ENCODE results near the gene NRG4. TPM values are rescaled to one million over a fixed set of nuclear protein-coding genes. Genes with fewer than 3 reads are reported as not detected.
"Not testable (repeated sequence)": the region's sequence is repeated elsewhere in the genome, so short reads cannot be mapped to it uniquely, and the experiment has no call there.

NRG4 gene, protein sequence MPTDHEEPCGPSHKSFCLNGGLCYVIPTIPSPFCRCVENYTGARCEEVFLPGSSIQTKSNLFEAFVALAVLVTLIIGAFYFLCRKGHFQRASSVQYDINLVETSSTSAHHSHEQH
- 0.05 TPM in 1 of 2 replicates, not detected in the other for total RNA-seq

DNA sequence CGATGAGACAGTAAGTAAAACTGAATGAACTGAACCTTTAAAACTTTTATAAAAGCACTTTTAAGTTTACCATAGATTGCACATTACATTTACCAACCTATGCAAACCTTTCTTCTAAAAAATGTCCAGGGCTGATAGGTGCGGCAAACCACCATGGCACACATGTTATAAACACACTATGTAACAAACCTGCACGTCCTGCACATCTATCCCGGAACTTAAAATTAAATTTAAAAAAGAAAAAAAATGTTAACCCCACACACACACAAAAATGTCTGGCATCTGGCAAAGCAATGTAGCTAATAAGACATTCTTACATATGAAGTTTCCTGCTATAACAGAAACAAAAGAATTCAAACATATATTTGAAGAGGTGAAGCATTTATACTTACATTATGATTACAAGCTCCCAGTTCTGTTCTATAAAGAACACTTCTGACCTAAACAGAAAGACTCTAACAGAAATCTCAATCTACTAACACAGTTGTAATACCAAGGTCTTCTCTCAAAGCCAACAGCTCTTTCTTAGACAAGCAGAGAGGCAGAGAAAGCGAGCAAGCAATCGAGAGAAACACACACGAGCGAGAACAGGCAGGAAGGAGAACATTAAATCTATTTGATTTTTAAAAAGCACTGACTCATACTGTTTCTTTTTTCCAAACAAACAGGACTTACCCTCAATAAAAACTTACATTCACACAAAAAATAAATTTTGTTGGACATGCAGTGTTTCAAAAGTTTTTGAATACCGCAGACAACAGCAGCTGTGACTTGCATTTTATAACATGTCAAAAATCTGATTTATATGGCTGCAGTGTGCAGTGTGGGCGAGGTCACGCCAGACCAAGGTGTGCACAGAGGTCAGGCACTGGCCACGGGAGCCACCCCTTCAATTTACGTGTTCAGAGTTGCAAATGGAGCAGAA is at the start of gene NRG4:
TSS of gene NRG4 (minus strand) at position 798 of the 925 bp plus-strand sequence. CDS start 1,194 bp downstream, outside the sequence.
- DNase-seq, result no peak

- DNase-seq, result no peak
Measured at GRCh38 chr15:76061700-76062099, 49.5 kb upstream of the NRG4 start.

GRCh38 chr15:76060118-76060989 is 48.1 kb upstream of the NRG4 start:
- DNase-seq, result no peak

- DNase-seq, result peak; percentile 42
Measured at GRCh38 chr15:76059320-76060117, 47.3 kb upstream of the NRG4 start, which contains the start of gene TMEM266. Gene TMEM266, plus strand, starts transcription at chr15:76059985. Its CDS starts 74,279 bp downstream, at chr15:76134264.

- DNase-seq, result peak; percentile 36
Measured at GRCh38 chr15:76058714-76059319, 46.6 kb upstream of the NRG4 start.

DNA sequence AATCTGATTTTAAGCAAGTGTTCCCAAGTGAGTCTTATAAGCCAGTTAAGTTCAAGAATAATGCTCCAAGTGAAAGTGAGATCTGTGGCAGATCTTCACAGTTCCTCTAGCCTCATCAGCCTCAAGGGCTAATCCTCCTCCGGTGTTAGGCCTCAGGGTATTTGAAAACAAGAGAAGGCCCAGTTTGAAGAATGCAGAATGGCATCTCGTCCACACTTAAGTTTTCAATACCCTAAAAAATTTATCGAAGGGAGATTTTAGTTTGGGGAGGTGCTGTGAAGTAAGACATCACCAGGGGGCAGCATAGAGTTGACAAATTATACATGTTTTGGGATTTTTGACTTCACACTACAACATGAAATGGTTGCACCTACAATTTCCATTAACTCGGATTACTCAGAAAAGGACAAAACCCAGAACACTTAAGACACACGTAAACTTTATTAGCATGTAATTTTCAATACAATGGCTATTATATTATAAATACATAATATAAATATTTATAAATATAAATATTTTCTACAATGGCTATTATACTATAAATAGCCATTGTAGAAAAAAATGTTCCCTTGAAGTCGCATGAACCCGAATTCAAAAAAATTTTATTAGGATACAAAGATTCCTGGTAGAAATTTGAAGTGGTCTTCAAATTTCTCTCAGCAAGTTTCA is 45.2 kb upstream of the NRG4 start:
- peak; percentile 67 for DNase-seq

- DNase-seq, result no peak
Measured at GRCh38 chr15:76056931-76057330, 44.7 kb upstream of the NRG4 start.

DNA sequence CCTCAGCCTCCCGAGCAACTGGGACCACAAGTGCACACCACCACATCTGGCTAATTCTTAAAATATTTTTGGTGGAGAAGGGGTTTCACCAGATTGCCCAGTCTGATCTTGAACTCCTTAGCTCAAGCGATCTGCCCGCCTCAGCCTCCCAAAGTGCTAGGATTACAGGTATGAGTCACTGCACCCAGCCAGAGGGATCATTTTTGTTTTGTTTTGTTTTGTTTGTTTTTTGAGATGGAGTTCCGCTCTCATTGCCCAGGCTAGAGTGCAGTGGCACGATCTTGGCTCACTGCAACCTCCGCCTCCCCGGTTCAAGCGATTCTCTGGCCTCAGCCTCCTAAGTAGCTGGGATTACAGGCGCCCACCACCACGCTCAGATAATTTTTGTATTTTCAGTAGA is 42.0 kb upstream of the NRG4 start:
- not testable (repeated sequence) for DNase-seq

GRCh38 chr15:76038512-76038911 is 26.3 kb upstream of the NRG4 start:
- no peak for DNase-seq

- DNase-seq, result no peak
Measured at GRCh38 chr15:76035593-76035992, 23.4 kb upstream of the NRG4 start.

- no peak for DNase-seq
Measured at GRCh38 chr15:76034111-76034510, 21.9 kb upstream of the NRG4 start.

DNA sequence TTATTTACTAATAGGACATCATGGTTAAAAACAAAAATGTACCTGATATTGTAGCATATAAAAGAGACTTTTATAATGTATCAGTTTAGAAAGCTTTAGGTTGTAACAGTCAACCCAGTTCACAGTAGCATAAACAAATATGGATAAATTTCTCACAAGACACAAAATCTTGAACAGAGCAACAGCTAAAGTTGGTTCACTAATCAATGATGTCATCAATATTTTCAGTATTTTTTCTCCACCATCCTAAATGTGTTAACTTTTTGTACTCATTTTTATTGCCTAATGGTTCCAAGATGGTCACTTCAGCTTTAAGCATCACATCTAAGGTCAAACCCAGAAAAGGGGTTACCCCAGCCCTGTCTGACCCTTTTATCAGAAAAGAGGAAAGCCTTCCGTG is 21.2 kb upstream of the NRG4 start:
- no peak for DNase-seq

DNA sequence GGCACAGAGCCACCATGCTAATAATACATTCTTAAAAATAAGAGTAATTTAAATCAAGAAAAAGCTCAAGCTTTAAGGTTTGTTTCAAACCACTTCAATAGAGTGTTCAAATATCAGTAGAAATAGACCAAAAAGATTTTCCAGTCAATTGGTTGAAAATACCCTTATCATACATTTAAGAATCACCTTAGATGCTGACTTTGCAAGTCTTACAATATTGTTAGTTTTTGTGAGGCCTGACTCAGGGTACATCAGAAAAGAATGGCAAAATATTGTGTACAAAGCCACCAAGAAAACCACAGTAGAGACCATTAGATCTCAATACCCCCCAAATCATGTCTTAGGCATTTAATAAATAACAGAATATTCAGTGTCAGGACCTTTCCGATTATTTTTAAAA is 19.8 kb upstream of the NRG4 start:
- no peak for DNase-seq

- DNase-seq, result no peak
Measured at GRCh38 chr15:76024021-76024768, 12.0 kb upstream of the NRG4 start.

DNA sequence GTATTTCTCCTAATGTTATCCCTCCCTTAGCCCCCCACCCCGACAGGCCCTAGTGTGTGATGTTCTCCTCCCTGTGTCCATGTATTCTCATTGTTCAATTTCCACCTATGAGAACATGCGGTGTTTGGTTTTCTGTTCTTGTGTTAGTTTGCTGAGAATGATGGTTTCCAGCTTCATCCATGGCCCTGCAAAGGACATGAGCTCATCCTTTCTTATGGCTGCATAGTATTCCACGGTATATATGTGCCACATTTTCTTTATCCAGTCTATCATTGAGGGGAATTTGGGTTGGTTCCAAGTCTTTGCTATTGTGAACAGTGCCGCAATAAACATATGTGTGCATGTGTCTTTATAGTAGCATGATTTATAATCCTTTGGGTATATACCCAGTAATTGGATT is 1.2 kb upstream of the NRG4 start:
- not testable (repeated sequence) for DNase-seq

GRCh38 chr15:76010613-76011012 is 1.6 kb downstream of the NRG4 start:
- no peak for DNase-seq

GRCh38 chr15:76006136-76006778 is 6.0 kb downstream of the NRG4 start:
- DNase-seq, result no peak

DNA sequence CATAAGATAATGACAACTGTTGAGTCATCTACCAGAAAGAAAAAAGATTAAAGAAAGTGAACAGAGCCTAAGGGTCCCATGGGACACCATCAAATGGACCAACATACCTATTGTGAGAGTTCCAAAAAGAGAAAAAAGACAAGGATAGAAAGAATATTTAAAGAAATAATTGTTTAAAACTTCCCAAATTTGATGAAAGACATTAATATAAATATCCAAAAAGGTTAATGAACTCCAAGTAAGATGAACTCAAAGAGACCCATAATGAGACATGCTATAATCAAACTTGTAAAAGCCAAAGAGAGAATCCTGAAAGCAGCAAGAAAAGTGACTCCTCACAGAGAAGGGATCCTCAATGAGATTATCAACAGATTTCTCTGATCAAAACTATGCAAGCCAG is 8.9 kb downstream of the NRG4 start:
- no peak for DNase-seq

- no peak for DNase-seq
Measured at GRCh38 chr15:75995611-75996010, 16.6 kb downstream of the NRG4 start.

DNA sequence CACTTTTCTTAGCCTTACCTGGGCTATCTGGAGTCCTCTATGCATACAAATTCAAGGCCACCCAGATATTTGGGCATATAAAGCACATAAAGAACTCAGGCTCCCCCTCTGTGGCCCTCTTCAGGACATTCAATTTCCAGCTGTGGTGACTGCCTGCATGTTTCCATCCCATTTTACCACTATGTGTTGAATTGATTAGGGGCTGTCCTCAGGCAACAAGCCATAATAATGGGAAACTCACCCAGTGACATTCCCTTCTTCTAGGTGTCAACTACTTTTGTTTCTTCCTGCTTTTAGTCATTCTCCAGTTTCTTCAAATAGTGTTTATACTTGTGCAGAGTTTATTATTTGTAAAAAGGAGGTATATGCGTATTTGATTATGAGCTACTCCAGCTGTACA is 18.0 kb downstream of the NRG4 start:
- DNase-seq, result no peak
